HK-2 (cell line): Measurements from ENCODE around the gene ABCA6.
A peak's percentile ranks its signal among the peaks of the same experiment; 100 is the strongest.
"Not testable (repeated sequence)": the region's sequence is repeated elsewhere in the genome, so short reads cannot be mapped to it uniquely, and the experiment has no call there.

Experiments used
- DNase-seq: peaks from one replicate; pipeline ENCODE4 v3.0.0-alpha.2; 2018; ENCODE audit not compliant: unreplicated experiment

ABCA6 gene

GRCh38 chr17:69141431-69142174 lies at the start of gene ABCA6:
TSS of gene ABCA6 (minus strand) at chr17:69141895. CDS start at chr17:69140703, 1,192 bp downstream.
- no peak for DNase-seq

GRCh38 chr17:69188796-69189195 lies 47.1 kb upstream of the ABCA6 start:
- no peak for DNase-seq

GRCh38 chr17:69188064-69188463 lies 46.4 kb upstream of the ABCA6 start:
- no peak for DNase-seq

GRCh38 chr17:69187294-69187693 lies 45.6 kb upstream of the ABCA6 start:
- no peak for DNase-seq

GRCh38 chr17:69179227-69179952 lies 37.7 kb upstream of the ABCA6 start:
- DNase-seq, result no peak

- no peak for DNase-seq
Observed at GRCh38 chr17:69176457-69176795, 34.7 kb upstream of the ABCA6 start.

GRCh38 chr17:69175625-69176456 lies 34.1 kb upstream of the ABCA6 start:
- peak; percentile 16 for DNase-seq

- DNase-seq, result no peak
Observed at GRCh38 chr17:69175262-69175624, 33.5 kb upstream of the ABCA6 start.

GRCh38 chr17:69173118-69173517 lies 31.4 kb upstream of the ABCA6 start:
- no peak for DNase-seq

- no peak for DNase-seq
Observed at GRCh38 chr17:69170377-69170776, 28.7 kb upstream of the ABCA6 start.

GRCh38 chr17:69168642-69169041 lies 26.9 kb upstream of the ABCA6 start:
- not testable (repeated sequence) for DNase-seq

- DNase-seq, result no peak
Observed at GRCh38 chr17:69166957-69167356, 25.3 kb upstream of the ABCA6 start.

- no peak for DNase-seq
Observed at GRCh38 chr17:69164206-69164605, 22.5 kb upstream of the ABCA6 start.

GRCh38 chr17:69159418-69159817 lies 17.7 kb upstream of the ABCA6 start:
- DNase-seq, result no peak

- DNase-seq, result no peak
Observed at GRCh38 chr17:69154267-69154666, 12.6 kb upstream of the ABCA6 start.

GRCh38 chr17:69150333-69150732 lies 8.6 kb upstream of the ABCA6 start:
- DNase-seq, result no peak

GRCh38 chr17:69147460-69147859 lies 5.8 kb upstream of the ABCA6 start:
- DNase-seq, result no peak

GRCh38 chr17:69144331-69145255 lies 2.9 kb upstream of the ABCA6 start:
- no peak for DNase-seq

GRCh38 chr17:69143683-69144231 lies 2.1 kb upstream of the ABCA6 start:
- DNase-seq, result no peak

GRCh38 chr17:69143151-69143550 lies 1.5 kb upstream of the ABCA6 start:
- no peak for DNase-seq

- no peak for DNase-seq
Observed at GRCh38 chr17:69142175-69142802, 594 bp upstream of the ABCA6 start.
